Pulmonary artery endothelial cell (primary cell): ENCODE results near the gene STX5. TPM values are rescaled to one million over a fixed set of nuclear protein-coding genes. Genes with fewer than 3 reads are reported as not detected.
"Not testable (repeated sequence)": the region's sequence is repeated elsewhere in the genome, so short reads cannot be mapped to it uniquely, and the experiment has no call there.

ENCODE experiments used
- DNase-seq: peaks from one replicate; pipeline ENCODE4 v3.0.0-alpha.2; 2011; ENCODE audit warnings: low read depth, low spot score
- total RNA-seq: library from RNA; depleted of rRNA; stranded (reverse); fragments of >200 nt; gene quantifications from 2 replicates; pipeline ENCODE4 v1.2.3, GENCODE V29; 2014

The STX5 gene
- total RNA-seq, 1 donor from 2014 or later, result 39.6 TPM

DNA sequence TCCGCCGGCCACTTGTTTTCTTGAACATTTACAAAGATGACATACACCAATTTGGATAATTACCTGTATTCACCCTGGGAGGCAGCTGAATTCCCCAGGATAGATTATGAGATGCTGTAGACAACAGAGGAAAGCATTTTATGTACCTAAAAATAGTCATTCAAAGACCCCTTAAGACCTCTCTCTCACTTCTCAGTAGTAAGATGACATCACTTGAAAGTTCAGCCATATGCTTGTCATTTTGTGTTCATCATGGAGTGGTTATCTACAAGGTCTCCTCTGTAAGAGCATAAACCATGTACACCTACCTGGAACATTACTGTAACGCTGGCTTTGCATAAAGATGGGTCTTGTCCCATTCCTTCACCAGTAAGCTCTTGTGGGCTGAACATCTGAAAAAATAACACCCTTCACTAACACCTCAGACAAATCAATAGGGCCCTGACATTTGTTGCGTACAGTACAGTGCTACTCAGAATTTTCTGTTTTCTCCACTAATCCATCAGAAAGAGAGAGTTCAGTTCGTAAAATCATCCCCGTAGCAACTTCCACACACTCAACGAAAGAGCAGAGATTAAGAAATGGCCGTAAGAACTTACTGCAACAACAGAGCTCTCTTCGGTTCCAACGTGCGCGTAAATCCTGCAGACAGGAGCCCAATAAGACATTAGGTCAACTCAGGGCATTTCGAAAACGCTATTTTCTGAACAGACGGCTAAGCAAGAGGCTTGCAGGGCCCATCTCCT, 23.1 kb upstream of the STX5 start:
- DNase-seq, result no peak

DNA sequence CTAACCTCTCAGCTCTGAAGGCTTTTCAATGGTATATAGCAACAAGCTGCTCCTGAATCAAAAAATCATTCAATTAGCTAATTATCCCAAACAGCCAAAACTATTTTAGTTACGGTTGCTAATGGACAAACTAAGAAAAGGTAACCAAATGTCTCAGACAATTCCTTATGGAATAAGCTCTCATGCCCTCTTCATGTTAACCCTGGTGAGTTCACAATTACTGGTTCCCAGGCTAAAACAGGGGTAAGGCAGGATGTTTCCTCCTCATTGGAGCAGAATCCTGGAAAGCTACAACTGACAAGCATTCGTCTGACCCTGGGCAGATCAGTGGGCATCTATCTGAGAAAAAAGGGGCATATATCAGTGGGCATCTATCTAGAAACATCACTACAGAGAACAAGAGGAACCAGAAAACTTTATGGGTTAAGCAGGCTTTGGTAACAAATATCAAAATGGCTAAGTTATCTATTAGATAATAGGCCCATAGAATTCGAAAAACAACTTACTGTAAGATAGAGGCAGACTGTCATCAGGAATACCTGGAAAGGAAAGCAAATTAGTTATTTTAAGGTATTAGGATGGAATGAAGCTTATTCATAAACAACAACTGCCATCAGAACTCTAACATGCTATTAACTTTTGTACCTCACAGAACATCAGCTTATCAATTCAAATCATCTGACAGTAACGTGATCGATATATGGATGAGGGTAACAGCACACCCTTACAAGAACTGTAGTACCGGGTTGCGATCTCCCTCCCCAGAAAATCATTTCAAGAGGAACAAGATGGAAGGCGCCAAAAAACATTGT, 22.4 kb upstream of the STX5 start:
- DNase-seq, result no peak

DNA sequence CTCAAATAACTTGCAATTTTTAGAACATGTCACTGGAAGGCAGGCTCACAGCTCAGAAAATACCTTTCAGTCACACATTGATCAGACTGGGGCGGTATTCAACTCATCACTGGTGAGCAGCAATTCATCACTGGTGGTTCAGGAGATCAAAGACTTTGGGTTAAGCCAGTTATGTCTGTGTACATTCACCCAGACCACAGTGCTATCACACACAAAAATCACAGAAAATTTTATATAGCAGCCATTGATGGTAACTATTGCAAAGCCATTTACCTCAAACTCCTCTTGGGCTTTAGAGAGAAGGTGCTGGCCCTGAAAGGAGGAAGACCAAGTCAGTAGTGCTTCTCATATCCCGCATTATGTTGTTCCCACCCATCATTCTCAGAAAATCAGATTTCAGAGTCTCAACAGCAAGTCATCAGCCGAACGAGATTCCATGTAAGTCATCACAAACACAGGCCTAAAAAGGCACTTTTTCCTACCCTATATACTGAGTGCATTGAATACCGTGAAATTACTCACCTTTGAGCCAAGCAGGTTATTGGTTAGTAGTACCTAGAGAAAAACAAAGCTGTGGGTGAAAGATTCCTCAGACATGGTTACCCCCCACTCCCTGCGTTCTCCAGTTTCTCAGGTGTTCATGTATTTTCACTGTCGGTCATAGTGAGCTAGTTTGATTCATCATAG, 21.6 kb upstream of the STX5 start:
- DNase-seq, result no peak

DNA sequence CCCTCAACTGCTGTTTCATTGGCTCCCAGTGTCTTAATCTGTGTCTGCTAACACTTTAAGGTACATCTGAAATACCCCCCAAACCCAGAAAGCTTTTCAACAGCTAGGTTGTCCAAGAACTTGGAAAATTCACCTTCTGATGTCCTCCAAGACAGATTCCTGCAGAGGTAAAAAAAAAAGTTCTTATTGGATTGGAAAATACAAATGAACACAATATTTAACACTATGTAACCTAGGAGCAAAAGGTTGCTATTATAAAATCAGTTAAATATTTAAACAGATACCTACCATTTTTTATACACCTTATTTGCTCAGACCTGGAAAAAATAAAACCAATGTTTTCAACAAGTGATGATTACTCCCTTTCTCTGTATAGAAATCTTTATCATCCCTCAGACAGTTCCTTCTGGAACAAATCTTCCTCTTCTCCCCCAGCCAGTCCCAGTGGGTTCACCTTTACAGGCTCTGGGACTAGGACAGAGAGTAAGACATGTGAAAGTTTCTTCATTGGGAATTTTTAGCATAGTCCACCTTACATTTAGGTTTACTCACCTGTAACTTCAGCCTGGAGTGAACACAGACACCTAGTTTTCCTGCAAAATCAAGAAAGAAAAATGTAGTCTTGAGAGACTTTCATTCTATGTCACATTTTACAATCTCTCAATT, 20.8 kb upstream of the STX5 start:
- DNase-seq, result no peak

DNA sequence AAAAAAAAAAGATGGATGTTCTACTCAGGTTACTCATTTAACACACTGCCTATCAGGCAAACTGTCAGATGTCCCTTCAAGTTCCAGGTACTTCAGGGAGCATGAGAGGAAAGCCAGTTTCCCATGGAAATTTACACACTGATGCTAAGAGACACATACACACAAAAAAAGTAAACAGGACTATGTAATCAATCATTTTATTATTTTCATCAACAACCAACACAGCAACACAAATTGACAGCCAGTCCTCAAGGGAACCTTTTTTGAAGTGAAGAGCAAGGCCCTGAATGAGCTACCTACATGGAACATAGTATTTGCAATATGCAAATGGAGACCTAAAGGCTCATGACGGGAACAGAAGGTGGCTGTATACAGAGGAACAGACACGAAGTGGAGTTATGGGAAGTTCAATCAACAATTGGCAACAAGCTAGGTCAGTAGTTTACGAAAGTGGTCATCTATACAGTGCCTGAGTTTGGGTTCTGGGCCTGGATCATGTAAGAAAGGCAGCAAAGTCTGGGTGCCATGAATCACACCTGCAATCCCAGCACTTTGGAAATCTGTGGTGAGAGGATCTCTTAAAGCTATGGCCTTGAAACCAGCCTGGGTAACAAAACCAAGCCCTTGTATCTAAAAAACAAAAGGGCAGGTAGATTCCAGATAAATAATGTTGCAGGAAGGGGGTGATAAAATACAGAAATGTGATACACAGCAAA, 20.1 kb upstream of the STX5 start:
- DNase-seq, result no peak

DNA sequence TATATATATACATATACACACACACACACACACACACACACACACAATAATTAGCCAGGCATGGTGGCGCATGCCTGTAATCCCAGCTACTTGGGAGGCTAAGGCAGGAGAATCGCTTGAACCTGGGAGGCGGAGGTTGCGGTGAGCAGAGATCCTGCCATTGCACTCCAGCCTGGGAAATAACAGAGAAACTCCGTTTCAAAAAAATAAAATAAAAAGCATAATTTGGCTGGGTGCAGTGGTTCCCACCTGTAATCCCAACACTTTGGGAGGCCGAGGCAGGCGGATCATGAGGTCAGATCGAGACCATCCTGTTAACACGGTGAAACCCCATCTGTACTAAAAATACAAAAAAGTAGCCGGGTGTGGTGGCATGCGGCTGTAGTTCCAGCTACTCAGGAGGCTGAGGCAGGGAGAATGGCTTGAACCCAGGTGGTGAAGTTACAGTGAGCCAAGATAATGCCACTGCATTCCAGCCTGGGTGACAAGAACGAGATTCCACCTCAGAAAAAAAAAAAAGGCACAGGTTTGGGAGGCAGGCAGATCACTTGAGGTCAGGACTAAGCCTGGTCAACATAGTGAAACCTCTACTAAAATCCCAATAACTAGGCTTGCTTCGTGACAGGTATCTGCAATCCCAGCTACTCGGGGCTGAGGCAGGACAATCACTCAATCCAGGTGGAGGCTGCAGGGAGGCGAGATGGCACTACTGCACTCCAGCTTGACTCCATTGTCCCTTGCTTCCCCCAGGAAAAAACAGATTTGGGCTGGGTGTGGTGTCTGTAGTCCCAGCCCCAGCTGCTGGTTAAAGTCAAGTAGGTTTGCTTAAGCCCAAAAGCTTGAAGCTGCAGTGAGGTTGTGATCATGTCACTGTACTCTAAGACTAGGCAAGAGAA, 19.3 kb upstream of the STX5 start:
- DNase-seq, result no peak

DNA sequence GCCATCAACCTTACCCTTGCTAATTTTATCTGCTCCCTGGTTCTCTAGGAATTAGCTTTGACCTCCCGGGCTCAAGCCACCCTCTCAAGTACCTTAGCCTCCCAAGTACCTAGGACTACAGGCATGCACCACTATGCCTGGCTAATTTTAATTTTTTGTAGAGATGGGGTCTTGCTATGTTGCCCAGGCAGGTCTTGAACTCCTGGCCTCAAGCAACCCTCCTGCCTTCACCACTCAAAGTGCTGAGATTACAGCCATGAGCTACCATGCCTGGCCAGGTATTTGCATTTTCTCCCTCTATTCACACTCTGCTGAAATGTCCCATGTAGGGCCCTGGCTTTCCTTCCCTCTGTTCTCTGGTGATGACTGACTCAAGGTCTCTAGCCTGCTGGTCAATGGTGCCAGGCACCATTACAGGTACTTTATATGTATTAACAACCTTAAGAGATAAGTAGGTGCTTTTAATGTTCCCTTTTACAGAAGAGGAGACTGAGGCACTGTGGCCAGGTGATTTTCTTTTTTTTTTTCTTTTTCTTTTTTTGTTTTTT, 16.0 kb upstream of the STX5 start:
- no peak for DNase-seq

DNA sequence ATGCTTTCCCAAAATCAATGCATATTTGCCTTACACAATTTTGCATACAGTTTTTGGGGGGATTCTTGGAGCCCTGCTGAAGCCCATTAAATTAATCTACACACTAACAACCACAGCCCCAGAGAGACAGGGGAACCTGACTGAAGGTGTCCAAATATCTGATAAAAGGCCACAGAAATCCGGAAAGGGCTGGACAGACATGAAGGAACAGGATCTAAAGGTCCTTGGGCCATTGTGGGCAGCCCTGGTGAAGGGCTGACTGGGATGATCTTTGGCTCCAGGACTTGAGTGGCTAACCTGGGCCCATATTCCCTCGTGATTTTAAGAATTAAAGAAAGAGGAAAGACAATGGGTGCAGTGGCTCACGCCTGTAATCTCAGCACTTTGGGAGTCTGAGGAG, 14.3 kb upstream of the STX5 start:
- no peak for DNase-seq

DNA sequence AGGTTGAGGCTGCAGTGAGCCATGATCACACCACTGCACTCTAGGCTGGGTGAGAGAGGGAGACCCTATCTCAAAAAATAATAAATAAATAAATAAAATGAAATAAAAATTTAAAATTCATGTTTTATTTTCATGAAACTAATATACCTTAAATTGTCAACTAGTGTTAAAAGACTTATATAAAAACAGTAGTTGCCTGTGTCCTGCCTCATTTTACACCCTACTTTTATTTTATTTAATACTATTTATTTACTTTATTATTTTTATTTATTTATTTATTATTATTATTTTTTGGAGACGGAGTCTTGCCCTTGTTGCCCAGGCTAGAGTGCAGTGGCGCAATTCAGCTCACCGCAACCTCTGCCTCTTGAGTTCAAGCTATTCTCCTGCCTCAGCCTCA, 12.3 kb upstream of the STX5 start:
- DNase-seq, result no peak

DNA sequence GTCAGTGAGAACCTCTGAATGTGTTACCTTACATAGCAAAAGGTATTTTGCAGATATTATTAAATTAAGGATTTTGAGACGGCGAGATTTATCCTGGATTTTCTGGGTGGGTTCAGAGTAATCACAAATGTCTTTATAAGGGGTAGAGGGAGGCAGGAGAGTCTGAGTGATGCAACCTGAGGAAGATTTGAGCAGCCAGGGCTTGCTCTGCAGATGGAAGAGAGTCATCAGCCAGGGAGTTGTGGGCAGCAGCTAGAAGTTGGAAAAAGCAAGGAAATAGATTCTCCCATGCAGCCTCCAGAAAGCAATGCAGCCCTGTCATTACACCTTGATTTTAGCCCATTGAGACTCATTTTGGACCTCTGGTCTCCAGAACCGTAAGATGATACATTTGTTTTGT, 11.6 kb upstream of the STX5 start:
- no peak for DNase-seq

DNA sequence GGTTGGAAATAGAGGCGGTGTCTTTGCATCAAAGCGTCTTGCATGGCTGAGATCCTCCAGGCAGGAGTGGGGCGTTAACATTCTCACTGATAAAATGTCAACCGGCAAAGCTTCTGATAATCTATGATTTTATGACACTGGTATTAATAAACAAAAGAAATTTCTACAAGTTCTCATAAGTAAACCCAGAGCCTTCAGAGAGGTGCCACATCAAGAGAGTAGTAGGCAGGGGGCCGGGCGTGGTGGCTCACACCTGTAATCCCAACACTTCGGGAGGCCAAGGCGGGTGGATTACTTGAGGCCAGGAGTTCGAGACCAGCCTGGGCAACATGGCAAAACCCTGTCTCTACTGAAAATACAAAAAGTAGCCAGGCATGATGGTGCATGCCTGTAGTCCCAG, 11.0 kb upstream of the STX5 start:
- not testable (repeated sequence) for DNase-seq

DNA sequence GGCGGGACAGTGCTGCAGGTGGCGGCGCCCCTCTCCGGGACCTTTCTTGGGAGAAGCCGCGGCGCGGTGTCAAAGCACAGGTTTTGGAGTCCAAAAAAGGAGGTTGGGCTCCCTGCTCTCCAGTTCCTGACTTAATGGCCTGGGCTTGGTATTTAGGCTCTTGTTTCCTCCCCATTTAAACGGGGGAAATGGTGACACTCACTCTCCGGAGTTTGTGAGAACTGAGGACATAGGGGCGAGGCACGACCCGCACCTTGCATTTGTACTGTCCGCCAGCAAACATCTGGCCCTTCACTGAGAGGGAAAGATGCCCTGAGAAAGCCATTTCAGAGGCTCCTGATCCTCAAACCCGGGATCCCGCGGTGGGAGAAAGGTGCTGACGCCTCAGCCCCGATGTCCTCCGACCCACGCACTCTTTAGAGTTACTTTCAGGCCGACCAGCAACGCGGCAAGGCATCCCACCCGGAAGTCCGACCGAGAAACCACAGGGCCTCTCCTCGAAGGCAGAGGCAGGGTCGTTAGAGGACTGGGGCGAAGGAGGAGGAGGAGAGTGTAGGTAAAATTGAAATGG, 10.4 kb upstream of the STX5 start:
- no peak for DNase-seq

DNA sequence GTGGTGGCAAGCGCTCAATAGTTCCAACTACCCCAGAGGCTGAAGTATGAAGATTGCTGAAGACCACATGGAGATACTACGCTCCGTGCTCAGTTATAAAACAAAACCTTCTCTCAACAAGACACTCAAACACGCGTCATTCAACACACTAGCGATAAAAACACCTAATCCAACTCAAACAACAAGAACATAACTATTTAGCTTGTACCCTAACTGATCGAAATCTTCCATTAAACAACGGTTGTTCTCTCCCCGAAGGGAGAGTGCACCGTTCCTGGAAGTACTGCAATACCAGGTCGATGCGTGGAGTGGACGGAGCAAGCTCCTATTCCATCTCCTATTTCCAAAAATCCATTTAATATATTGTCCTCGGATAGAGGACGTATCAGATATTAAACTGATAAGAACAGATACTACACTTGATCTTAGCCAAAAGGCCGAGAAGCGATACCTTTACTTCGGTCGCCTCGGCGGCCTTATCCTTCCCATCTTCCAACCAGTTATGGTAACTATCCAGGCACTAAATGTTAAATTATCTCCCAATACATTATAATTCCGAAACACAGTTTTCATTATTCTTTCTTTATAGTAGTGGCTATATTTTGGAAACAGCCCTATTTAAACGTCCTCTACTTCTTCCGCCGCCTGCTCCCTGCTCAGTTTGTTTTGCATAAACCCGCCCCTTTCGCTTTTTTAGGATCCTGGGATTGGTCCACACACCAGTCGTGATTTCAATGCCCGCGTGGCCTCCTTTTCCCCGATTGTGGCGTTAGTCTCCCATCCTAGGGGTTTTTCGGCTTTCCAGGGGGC, 9.7 kb upstream of the STX5 start:
- DNase-seq, result peak; percentile 97

DNA sequence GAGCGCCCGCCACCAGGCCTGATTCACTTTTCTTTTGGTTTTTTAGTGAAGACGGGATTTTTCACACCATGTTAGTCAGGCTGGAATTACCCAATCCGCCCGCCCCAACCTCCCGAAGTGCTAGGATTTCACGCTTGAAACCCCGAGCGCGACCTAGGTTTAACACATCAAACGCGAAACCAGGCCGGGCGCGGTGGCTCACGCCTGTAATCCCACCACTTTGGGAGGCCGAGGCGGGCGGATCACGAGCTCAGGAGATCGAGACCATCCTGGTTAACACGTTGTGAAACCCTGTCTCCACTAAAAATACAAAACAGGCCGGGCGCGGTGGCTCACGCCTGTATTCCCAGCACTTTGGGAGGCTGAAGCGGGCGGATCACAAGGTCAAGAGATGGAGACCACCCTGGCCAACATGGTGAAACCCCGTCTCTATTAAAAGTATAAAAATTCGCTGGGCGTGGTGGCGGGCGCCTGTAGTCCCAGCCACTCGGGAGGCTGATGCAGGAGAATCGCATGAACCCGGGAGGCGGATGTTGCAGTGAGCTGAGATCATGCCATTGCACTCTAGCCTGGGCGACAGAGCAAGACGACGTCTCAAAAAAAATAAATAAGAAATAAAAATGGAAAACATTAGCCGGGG, 9.0 kb upstream of the STX5 start:
- not testable (repeated sequence) for DNase-seq

DNA sequence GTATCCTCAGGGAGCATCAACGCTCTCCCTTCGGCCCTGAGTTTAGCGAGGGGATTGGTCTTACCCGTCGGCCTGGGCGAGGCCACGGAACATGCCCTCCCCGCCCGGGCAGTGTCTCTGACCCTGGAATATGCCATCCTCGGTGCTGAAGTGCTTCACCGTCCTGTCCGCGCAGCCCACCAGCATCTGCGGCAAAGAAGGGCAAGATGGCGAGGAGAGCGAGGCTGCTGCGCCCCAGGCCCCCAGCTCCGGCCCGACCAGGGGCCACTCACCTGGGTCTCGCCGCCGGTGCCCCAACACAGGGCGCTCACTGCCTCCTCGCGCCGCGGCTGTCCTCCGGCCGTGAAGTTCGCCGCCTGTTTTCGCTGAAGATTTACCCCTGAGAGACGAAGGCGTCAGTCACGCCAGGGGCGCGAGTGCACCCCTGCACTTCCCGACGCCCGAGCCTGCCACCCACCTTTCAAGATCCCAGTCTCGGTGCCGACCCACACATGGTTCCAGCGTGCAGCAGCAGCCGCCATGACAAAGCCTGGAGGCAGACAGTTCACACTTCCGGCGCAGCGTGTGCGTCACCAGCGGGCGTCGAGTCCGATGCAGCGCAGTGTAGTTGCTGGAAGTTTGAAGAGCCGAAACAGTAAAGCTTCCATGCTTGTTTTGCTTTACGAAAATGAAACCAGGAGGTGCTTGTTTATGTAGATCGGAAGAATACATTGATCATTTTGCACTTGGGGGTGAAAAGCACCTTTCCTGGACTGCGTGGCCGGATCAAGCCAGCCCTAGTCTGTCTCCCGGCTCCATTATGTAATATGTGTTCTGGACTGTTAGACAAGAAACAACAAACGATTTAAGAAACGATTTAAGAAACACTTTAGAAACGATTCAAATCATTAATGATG, 7.4 kb upstream of the STX5 start, which contains the start of gene WDR74:
WDR74 (minus strand) TSS at position 541 of the 896 bp plus-strand sequence; CDS start at position 521, 20 bp downstream.
- DNase-seq, result peak; percentile 77

DNA sequence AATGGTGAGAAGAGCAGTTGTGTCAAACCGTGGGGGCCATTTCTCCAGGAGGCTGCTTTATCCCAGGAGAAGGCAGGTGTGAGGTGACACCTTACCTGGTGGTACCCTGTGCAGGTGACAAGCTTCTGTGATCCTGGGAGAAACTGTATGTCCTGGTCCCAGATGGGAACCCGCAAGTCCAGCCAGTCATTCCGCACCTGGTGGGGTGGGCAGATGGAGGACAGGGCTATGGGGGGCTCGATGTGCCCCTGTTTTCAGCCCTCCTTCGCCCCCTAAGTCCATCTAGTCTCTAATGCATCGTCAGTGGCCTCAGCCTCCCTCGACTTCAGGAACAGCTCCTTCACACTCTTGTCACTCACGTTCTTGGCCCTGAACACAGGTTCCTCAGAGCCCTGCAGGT, 3.5 kb upstream of the STX5 start:
- no peak for DNase-seq
